Naive B cell (primary cell): ENCODE measurements around the gene MAGI2. TPM values are rescaled to one million over a fixed set of nuclear protein-coding genes. Genes with fewer than 3 reads are reported as not detected.

Experiments
- ATAC-seq, 2 donors: fragments of 150-1000 bp; cut with Tn5 transposase; 2 replicates each; pipeline ENCODE4 v1.10.0; 2021; ENCODE audit warnings: low read depth in 2 of 2, mild to moderate bottlenecking in 2 of 2, moderate library complexity in 2 of 2
- DNase-seq: peaks from one replicate; pipeline ENCODE4 v3.0.0; 2022
- H3K27ac Mint-ChIP-seq, 6 donors: one replicate each; pipeline ENCODE4 v1.8.0; 2020 to 2022; ENCODE audit warnings: mild to moderate bottlenecking in 6 of 6, mixed read lengths in 6 of 6, moderate library complexity in 5 of 6, inconsistent platforms in 2 of 6
- H3K27me3 Mint-ChIP-seq, 3 donors: one replicate each; pipeline ENCODE4 v1.8.0; 2021 to 2022; ENCODE audit warnings: mixed read lengths in 3 of 3, mild to moderate bottlenecking in 1 of 3
- H3K36me3 Mint-ChIP-seq, 2 donors: one replicate each; pipeline ENCODE4 v1.8.0; 2020 to 2022; ENCODE audit warnings: mixed read lengths in 2 of 2, inconsistent platforms in 1 of 2, mild to moderate bottlenecking in 1 of 2
- H3K4me1 Mint-ChIP-seq, 3 donors: one replicate each; pipeline ENCODE4 v1.8.0; 2020 to 2022; ENCODE audit warnings: mixed read lengths in 3 of 3, inconsistent platforms in 1 of 3, mild to moderate bottlenecking in 1 of 3, moderate library complexity in 1 of 3
- H3K4me3 Mint-ChIP-seq, 8 donors: one replicate each; pipeline ENCODE4 v1.8.0; 2020 to 2022; ENCODE audit warnings: mild to moderate bottlenecking in 8 of 8, mixed read lengths in 8 of 8, moderate library complexity in 8 of 8, inconsistent platforms in 2 of 8
- H3K9me3 Mint-ChIP-seq, 7 donors: one replicate each; pipeline ENCODE4 v1.8.0; 2020 to 2022; ENCODE audit warnings: mixed read lengths in 7 of 7, mild to moderate bottlenecking in 5 of 7, inconsistent platforms in 2 of 7, moderate library complexity in 1 of 7
- polyA plus RNA-seq, 6 donors: library from polyadenylated mRNA; unstranded; fragments of 300-500 nt; fragmentation: Illumina TruSeq; gene quantifications; one replicate each; pipeline ENCODE4 v1.2.3, GENCODE V29; 2021; ENCODE audit warnings: low read depth in 6 of 6

The MAGI2 gene
- polyA plus RNA-seq, 6 donors from 2014 or later: 0.04 to 0.06 (median 0.04) TPM; not detected in 3

GRCh38 chr7:77980087-77980713 lies 1473.3 kb downstream of the MAGI2 start:
- no peak overlapping the region for H3K27ac Mint-ChIP-seq
- H3K4me3 Mint-ChIP-seq: no peak overlapping the region
- no peaks in the 10 kb centered on the region for H3K9me3 Mint-ChIP-seq

GRCh38 chr7:77979219-77979618 lies 1474.2 kb downstream of the MAGI2 start:
- peaks cover 0 to 9% (median 5%) of the 10 kb centered on the region in 3 donors for H3K27me3 Mint-ChIP-seq
- ATAC-seq: no peak
- H3K4me1 Mint-ChIP-seq: peaks cover 0 to 10% (median 5%) of the 10 kb centered on the region in 3 donors
- H3K9me3 Mint-ChIP-seq: no peaks in the 10 kb centered on the region
- no peak overlapping the region for H3K27ac Mint-ChIP-seq
- H3K36me3 Mint-ChIP-seq: no peaks in the 10 kb centered on the region
- no peak overlapping the region for H3K4me3 Mint-ChIP-seq
- no peak for DNase-seq

More at GRCh38 chr7:77980087-77980713, 1473.3 kb downstream of the MAGI2 start:
- peaks cover 0 to 10% (median 5%) of the 10 kb centered on the region in 3 donors for H3K4me1 Mint-ChIP-seq
- no peak for DNase-seq
- no peaks in the 10 kb centered on the region for H3K36me3 Mint-ChIP-seq
- H3K27me3 Mint-ChIP-seq: peaks cover 0 to 9% (median 5%) of the 10 kb centered on the region in 3 donors
- ATAC-seq: no peak

GRCh38 chr7:77975672-77976480 lies 1477.6 kb downstream of the MAGI2 start:
- H3K9me3 Mint-ChIP-seq: no peaks in the 10 kb centered on the region
- H3K36me3 Mint-ChIP-seq: no peaks in the 10 kb centered on the region
- no peak for ATAC-seq
- DNase-seq: no peak
- peaks cover 0 to 10% (median 5%) of the 10 kb centered on the region in 3 donors for H3K4me1 Mint-ChIP-seq
- H3K4me3 Mint-ChIP-seq: no peak overlapping the region
- peak overlapping the region in 3 of 6 donors; percentile 24 to 74 (median 42) for H3K27ac Mint-ChIP-seq
- H3K27me3 Mint-ChIP-seq: no peaks in the 10 kb centered on the region

GRCh38 chr7:77971726-77972125 lies 1481.7 kb downstream of the MAGI2 start:
- Mint-ChIP-seq H3K27ac (peak overlapping the region in 1 of 6 donors; percentile 38), H3K4me3 (no peak overlapping the region), H3K36me3 (peaks cover 3 to 5% of the 10 kb centered on the region in 2 donors), H3K9me3 (no peaks in the 10 kb centered on the region), H3K4me1 (peaks cover 0 to 6% (median 5%) of the 10 kb centered on the region in 3 donors), H3K27me3 (no peaks in the 10 kb centered on the region)
- ATAC-seq (no peak), DNase-seq (no peak)

- Mint-ChIP-seq H3K27me3 (no peaks in the 10 kb centered on the region), H3K27ac (no peak overlapping the region), H3K4me1 (peaks cover 0 to 5% (median 0%) of the 10 kb centered on the region in 3 donors), H3K9me3 (no peaks in the 10 kb centered on the region), H3K4me3 (no peak overlapping the region), H3K36me3 (peaks cover 3 to 7% of the 10 kb centered on the region in 2 donors)
- ATAC-seq (no peak), DNase-seq (no peak)
These were observed 1486.0 kb downstream of the MAGI2 start for GRCh38 chr7:77967429-77967828.
